GM11168 (cell line): Measurements from ENCODE around the gene ZNF416.

Experiments used
- in situ Hi-C: fragments of 300-500 bp; cut with MboI; formaldehyde crosslinking; loops from one replicate; pipeline ENCODE4 v1.12.0; 2022; ENCODE audit warnings: low sequenced_read_pairs; ENCODE audit not compliant: unreplicated experiment

ZNF416 gene

DNA sequence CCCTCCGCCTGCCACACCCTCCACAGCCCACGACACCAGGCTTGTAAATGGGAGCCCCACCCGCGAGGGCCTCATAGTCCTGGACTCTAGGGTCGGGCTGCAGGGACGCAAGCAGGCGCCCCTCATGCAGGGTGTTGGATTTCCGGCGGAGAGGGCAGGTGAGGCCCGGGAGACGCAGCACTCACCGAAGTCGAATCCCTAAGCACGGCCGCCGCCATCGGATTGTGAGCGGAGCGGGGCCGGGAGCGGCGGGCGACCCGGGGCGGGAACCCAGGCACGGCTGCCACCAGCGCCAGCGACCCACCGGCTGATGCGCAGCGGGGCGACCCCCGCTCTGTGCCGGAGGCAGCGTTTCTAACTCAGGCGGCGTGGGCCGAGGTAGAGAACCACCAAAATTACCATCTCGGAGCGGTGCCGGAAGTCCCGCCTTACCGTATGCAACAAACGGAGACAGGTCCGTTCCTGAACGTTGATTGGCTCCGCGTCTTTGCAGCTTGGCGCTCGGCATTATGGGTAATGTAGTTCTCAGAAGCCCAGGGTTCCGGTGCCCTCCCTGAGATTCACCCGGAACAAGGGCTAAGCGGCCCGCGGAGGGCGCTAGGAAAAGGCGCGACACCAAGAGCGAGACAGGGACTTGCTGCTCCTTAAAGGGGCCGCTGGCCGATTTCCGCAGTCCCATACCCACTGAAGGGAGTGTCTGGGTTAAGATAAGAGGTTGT lies at the start of gene ZNF416:
Gene ZNF416, minus strand, starts transcription at position 425 of the 719 bp plus-strand sequence. Its CDS starts 207 bp downstream, at position 218.
- in situ Hi-C loops = no loop called here

DNA sequence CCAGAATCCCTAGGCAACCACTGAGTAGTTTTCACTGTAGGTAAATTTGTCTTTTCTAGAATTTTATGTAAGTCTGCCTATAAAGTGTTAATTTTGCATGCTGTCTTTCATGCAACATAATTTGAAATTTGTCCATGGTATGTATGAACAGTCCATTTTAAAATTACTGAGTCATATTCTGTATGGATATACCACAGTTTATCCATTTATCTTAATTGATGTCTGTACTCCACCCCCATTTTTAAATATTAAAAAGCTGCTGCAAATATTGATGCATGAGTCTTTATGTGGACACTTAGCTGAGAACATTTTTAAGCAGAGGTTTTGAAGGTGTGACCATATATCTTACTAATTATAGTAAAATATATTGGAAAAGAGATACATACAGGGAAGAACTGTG lies 44.4 kb upstream of the ZNF416 start:
- in situ Hi-C loops = no loop called here

DNA sequence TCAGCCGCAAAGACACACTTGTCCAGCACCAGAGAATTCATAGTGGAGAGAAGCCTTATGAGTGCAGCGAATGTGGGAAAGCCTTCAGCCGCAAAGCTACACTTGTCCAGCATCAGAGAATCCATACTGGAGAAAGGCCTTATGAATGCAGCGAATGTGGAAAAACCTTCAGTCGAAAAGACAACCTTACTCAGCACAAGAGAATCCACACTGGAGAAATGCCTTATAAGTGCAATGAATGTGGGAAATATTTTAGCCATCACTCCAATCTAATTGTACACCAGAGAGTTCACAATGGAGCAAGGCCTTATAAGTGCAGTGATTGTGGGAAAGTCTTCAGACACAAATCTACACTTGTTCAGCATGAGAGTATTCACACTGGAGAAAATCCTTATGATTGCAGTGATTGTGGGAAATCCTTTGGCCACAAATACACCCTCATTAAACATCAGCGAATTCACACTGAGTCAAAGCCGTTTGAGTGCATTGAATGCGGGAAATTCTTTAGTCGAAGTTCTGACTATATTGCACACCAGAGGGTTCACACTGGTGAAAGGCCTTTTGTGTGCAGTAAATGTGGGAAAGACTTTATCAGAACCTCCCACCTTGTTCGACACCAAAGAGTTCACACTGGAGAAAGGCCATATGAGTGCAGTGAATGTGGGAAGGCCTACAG lies 42.1 kb upstream of the ZNF416 start:
- in situ Hi-C loops = no loop called here

DNA sequence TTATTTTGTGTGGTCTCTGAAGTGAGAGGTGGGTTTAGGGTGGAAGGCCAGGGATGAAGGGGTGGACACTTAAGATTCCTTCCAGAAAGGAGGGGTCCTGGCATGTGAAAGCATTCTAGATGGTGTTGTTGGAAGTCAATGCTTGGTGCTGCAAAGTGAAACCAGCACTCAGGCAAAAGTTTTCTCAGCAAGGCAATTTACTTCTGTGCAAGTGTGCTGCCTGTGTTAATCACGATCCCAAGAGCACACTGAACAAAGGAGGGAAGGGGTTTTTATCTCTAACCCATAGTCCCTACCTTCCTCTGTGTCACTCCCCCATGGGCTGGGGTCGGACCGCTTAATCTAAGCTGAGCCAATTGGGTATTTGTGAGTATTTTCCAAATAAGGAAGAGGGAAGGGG lies 36.6 kb upstream of the ZNF416 start:
- in situ Hi-C loops = no loop called here

DNA sequence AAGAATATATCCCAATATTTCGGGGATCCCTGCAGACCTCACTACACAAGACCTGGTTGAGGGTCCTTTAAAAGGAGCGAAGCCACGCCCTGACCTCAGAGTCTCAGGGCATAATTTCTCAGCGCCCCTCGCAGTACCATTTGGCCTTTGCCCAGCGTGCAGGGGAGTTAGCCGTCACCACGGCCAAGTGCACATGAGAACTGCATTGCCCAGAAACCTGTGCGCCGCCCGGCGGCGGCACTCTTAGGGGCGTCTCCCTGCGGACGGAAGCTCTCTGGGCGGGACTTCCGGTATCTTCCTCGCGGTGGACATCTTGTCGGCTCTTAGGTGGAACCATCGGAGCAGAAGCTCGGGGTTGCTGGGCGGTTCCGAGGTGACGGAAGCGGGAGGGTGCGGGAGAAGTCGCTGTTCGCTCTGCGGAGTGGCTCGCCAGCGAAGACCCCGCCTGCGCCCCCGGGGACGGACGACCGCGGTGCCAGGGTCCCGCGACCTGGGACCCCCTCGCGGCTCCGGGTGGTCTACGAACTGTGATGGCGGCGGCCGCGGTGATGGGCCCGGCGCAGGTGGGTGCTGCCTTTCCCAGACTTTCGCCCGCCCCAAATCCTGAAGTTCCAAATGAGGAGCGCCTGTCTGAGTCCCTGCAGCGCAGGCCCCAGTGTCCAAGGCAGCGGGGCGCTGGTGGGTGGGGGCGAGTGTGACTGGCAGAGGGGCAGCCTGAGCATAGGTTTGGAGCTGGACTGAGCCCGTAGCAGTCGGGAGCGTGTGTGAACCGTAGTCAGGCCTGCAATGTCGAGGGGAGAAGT lies 35.4 kb upstream of the ZNF416 start, which contains the start of gene ZNF134:
Gene ZNF134, plus strand, starts transcription at position 302 of the 803 bp plus-strand sequence. CDS start 5,227 bp downstream, outside the sequence.
- in situ Hi-C loops = no loop called here

DNA sequence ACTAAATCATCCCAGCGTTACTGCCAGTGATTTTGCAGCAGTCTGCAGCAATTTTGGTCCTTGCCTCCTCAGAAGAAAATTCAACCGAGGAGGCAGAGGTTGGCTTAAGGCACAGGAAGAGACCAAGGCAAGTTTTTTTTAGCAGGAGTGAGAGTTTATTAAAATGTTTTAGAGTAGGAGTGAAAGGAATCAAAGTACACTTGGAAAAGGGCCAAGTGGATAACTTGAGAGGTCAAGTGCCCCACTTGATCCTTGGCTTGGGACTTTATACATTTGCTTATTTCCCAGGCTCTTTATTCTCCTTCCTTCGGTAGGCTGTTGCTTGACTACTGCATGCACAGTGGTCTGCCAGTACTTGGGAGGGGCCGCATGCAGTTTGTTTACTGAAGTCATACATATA lies 32.4 kb upstream of the ZNF416 start:
- in situ Hi-C loops = no loop called here

DNA sequence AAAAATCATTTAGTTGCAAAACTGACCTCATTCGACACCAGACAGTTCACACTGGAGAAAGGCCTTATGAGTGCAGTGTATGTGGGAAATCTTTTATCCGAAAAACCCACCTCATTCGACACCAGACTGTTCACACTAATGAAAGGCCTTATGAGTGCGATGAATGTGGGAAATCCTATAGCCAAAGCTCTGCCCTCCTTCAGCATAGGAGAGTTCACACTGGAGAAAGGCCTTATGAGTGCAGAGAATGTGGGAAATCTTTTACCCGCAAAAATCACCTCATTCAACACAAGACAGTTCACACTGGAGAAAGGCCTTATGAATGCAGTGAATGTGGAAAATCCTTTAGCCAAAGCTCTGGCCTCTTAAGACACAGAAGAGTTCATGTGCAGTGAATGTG lies 28.2 kb upstream of the ZNF416 start:
- in situ Hi-C loops = no loop called here

DNA sequence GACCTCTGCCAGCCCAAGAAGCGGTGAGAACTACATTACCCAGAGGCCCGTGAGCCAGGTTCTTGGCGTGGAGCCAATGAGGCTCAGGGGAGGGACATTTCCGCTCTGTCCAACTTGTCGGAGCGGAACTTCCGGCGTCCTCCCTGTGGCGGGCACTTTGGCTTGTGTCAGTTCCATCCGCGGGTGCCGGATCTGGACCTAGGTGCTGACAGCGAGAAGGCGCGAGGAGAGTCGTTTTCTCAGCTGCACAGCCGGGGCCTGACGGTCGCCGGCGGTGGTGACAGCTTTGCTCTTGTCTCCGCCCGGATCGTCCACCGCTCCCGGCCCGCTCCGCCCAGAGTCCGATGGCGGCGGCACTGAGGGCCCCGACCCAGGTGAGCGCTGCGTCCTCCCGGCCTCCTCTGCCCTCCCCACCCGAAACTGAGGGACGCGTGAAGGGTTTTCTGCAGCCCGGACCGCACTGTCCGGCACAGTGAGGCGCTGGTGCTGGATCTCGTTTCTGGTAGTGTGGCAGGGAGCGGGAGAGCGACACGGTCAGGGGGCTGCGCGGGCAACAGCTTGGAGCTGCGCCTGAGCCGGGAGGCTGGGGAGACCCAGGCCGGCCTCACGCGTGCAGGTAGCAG lies 21.2 kb upstream of the ZNF416 start, which contains the start of gene ZNF530:
Gene ZNF530, plus strand, starts transcription at position 125 of the 623 bp plus-strand sequence. CDS start 4,461 bp downstream, outside the sequence.
- in situ Hi-C loops = no loop called here

DNA sequence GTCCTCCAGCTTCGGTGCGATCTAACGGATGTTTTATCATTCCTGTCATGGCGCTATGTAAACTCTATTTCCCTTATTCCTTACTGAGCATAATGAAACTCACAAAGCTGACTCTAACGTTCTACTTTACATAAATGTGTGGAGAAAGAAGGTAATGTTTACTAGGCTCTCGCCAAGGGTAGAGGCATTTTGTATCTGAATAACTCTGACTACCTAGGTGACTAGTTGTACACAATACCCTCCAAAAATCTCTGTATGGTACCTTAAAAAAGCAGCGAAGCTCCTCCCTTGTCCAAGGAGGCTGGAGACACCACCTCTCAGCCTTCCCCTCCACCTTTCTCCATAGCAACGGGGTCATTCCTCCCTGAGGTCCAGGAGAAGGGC lies 20.7 kb upstream of the ZNF416 start:
- in situ Hi-C loops = no loop called here

DNA sequence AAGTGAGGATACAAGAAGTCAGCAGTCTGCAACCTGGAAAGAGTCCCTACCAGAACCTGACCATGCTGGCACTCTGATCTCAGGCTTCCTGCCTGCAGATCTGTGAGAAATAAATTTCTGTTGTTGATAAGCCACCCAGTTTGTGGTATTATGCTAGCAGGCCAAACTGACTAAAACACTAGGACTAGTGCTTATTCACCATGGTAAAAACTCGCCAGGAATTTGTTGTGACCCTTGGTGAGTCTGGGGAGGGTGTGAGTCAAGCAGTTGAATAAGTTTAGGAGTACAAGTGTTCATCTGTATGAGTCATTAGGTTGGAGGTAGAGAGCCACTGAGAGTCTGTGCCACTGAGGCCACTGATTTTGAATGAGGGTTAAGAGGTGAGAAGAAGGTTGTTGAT lies 8.8 kb upstream of the ZNF416 start:
- in situ Hi-C loops = no loop called here

DNA sequence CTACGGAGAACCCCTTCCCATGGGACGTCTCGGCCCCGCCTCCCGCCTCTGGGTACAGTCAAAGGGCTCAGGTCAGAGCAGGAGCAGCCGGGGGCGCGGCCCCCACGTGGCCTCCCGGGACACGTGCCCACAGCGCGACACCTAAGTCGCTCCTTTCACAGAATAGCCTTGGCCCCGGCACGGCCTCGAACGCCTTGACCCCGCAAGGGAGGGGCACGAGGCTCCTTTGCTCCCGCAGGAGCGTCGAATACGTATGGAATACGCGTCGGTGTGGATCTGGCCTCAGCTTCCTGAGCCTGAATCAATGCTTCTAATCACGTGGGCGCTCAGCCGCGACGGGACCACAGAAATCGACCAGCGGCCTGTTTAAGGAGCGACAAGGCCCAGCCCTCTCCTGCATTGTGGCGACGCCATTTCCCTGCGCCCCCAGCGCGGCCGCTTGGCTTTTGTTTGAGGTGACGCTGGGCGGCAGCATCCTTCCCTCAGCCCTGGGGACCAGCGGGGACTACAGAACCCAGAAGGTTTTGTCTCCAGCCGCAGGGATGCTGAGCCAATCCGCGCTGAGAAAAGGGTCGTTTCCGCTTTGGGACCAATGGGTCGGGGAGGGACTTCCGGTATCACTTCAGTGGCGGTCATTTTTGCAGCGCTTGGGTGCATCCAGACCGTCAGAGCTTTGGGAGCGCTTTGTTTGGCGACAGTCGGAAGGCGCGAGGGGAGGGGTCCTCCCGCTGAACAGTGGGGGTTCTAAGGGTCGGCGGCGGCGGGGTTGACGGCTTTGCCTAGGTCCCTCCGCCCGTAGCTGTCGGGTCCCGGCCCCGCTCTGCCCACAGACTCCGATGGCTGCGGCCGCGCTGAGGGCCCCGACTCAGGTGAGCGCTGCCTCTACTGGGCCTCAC lies 5.1 kb upstream of the ZNF416 start, which contains the start of gene ZIK1:
Gene ZIK1, plus strand, starts transcription at position 625 of the 896 bp plus-strand sequence. Its CDS starts 212 bp downstream, at position 837.
- in situ Hi-C loops = no loop called here

DNA sequence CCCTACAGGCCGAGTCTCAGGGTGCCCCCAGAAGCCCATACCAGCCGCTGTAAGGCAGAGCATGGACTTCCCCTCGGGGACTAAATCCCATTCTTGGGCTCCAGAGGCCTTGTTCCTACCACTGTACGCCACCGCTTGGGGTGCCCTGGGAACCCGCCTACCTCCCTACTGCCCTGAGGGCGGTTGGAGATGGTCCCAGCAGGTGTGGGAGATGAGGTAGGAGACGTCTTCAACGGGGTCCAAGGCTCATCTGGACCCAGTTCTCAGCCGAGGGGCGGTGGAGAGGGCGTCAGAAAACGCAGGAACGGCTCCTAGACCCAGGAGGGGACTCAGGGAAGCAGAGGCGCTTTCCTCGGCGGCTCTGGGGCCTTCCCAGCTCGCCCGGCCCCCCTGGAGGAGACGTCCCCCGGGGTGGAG lies 4.4 kb upstream of the ZNF416 start:
- in situ Hi-C loops = no loop called here

DNA sequence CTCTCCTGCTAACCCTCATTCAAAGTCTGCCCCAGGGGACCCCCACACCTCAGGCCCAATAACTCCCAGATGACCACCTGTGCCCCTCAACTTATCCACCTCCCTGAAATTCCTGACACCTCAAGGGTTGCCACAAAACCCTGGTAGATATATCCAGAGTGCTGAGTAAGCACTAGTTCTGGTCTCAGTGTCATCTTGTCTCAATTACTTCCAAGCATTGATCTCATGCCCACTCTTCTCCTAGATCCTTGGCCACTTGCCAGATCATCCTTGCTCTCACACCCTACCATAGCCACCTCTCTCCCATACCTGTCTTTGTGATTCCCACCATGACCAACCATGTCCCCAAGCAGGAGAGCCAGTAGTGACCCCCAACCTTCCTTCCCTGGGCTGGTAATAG lies 2.0 kb downstream of the ZNF416 start:
- in situ Hi-C loops = no loop called here

DNA sequence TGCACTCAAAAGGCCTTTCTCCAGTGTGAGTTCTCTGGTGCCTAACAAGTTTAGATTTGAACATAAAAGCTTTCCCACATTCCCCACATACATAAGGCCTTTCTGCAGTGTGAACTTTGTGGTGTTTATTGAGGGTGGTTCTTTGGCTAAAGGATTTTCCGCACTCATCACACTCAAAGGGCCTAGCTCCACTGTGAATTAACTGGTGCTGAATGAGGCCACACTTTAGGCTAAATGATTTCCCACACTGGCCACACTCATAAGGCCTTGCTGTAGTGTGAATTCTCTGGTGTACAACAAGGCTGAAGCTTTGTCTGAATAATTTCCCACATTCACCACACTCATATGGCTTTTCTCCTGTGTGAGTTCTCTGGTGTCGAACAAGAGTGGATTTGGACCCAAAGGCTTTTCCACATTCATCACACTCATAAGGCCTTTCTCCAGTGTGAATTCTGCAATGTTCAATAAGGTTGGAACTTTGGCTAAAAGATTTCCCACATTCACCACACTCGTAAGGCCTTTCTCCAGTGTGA lies 6.2 kb downstream of the ZNF416 start:
- in situ Hi-C loops = no loop called here

DNA sequence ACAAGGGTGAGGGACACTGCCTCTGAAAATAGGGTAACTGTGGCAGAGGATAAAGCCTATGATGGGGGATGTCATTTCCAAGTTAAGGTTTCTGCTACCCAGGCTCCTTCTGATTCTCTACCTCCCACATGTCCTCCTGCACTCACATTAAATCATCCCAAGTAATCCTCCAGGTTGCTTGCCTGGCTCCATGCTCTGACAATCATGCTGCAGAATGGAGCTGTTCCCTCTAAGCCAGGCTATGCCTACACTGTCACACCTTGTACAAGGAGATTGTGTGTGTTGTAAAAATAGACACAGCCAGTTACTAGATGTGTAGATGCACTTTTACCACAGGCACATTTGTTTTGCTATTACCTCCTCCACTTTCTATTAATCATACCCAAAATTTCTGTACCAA lies 8.0 kb downstream of the ZNF416 start:
- in situ Hi-C loops = no loop called here

DNA sequence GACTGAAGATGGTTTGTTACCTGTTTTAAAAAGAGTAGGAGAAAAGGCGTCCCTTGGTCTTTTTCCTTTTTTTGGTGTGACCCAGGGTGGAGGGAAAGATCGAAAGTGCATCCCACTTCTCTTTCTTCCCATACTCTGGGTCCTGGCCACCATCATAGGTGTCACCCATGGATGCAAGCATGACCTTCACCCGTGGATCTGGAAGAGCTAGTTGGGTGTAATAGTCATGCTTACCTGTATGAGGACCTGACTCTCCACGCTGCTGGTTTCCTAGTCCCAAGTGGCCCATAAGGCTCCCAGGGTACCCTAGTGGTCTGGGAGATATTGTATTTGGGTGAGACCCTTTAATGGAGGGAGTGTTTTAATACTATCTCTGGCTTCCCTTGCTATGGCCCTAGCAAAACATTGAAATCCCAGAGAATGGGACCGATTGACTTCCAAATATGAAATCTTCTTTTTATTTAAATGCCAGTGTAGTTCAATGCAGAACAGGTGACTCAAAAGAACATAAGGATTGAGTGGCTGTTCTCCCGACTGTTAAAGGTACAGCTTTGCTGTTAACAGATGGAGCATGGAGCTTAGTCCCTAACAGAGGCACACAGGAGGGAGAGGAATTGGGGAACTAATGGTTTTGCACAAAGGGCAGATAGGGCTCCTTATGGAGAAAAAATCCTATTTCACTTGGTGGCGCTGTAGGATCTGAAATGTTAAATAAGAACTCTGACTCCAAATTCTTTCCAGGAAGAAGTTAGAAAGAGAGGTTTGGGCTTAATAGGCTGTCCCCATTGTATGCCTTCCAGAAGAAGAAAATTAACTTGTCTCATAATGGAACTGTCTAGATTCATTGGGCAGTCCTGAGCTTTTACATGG lies 12.1 kb downstream of the ZNF416 start:
- in situ Hi-C loops = no loop called here

DNA sequence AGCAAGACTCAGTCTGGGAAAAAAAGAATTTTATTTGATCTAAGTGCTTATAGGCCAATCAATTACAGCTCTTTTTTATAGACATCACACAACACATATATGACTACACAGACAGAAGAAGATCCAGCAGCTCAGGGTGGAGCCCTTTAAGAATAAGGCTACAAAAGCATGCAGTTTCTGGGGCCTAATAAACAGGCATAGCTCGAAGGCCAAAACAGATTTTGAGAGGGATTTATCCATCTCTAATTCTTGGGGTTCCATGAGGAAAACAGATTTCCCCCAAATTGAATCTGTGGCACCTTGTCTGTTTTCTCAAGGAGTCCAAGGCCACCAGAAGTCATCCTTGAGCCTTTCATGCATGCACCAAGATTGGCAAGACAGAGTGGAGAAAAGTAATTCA lies 15.2 kb downstream of the ZNF416 start:
- in situ Hi-C loops = no loop called here

DNA sequence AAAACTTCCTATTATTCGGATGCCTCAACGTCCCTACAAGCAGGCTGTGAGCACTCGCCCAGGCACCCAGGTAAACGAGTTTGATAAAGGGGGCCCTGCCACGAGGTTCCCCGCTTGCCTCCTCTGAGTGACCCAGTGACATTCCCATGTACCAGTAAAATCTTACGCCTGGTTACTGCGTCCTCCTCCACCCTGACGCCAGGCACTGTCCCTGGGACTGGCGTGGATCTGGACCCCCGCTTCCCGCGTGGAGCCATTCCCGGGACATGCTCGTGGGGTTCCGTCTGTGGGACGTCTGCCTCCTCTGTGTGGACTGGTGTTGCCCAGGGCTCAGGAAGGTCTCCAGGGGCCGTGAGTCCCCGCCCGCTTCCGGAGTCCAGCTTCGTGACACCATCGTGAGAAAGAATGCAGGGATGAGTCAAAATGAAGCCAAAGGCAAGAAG lies 18.6 kb downstream of the ZNF416 start:
- in situ Hi-C loops = no loop called here
